GM10248 (cell line): ENCODE results near the gene EDAR.

Experiments
- CTCF ChIA-PET: fragments of 300-600 bp; sonication (Branson Sonifier 250); formaldehyde crosslinking; extraction: SDS; loops from one replicate; lab custom pipeline; 2021; ENCODE audit warnings: antibody characterized with exemption; lab: Yijun Ruan, JAX
- POLR2A ChIA-PET: fragments of 350-650 bp; sonication (Branson Sonifier 250); formaldehyde crosslinking; extraction: SDS; loops from one replicate; lab custom pipeline; 2020; ENCODE audit warnings: antibody characterized with exemption; lab: Yijun Ruan, JAX
- DNase-seq: peaks from one replicate; pipeline ENCODE4 v3.0.0; 2012; ENCODE audit errors: extremely low spot score
- TF ChIP-seq, protein P1 (sequence below): IDR thresholded peaks from 2 replicates; pipeline ENCODE4 v1.5.1; 2012; ENCODE audit warnings: mild to moderate bottlenecking, low read depth; ENCODE audit errors: extremely low read depth, missing control alignments, control extremely low read depth

Gene EDAR

DNA sequence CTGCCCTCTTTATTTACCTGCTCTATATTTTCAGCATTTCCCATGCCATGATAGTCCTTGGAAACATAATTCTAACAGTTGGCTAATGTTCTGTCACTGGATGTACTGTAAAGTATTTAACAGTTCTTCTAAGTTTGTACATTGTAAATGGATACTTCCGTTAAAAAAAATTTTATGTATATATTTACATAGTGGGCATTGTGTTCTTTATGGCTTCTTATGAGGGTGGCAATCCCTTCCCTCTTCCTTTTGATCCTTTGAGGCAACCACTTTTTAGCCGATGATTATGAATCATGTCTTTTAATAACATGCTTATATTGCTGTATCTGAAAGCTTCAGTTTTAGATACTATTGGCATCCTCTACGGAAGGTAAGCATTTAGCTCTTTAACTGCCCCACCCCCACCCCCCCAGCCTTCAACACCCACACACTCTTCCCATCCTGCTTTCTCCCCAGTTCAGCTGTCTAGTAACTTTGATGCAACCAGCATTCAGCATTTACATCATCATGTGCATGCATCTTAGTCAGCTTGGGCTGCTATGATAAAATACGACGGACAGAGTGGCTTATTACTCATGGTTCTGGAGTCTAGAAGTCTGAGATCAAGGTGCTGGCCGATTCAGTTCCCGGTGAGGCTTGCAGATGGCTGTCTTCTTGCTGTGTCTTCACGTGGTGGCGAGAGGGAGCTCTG is 21.0 kb upstream of the EDAR start:
- DNase-seq = no peak
- TF ChIP-seq, protein P1, sequence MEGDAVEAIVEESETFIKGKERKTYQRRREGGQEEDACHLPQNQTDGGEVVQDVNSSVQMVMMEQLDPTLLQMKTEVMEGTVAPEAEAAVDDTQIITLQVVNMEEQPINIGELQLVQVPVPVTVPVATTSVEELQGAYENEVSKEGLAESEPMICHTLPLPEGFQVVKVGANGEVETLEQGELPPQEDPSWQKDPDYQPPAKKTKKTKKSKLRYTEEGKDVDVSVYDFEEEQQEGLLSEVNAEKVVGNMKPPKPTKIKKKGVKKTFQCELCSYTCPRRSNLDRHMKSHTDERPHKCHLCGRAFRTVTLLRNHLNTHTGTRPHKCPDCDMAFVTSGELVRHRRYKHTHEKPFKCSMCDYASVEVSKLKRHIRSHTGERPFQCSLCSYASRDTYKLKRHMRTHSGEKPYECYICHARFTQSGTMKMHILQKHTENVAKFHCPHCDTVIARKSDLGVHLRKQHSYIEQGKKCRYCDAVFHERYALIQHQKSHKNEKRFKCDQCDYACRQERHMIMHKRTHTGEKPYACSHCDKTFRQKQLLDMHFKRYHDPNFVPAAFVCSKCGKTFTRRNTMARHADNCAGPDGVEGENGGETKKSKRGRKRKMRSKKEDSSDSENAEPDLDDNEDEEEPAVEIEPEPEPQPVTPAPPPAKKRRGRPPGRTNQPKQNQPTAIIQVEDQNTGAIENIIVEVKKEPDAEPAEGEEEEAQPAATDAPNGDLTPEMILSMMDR = no peak
- ChIA-PET CTCF (interaction anchor here (1.2 kb wide), 1 partner anchor 12 kb away, joined by 3 read pairs; no protein-coding TSS in a partner anchor), POLR2A (interaction anchor here (0.7 kb wide), 1 partner anchor 202 kb away, joined by 6 read pairs; no protein-coding TSS in a partner anchor)

GRCh38 chr2:109006971-109007370 is 18.0 kb upstream of the EDAR start:
- no peak for DNase-seq
- ChIA-PET POLR2A (no interaction called here), CTCF (no interaction called here)
- TF ChIP-seq, protein P1 = no peak

- DNase-seq = no peak
- ChIA-PET POLR2A (no interaction called here), CTCF (interaction anchor here (0.9 kb wide), 1 partner anchor 21 kb away, joined by 3 read pairs; no protein-coding TSS in a partner anchor)
- TF ChIP-seq, protein P1 = no peak
Observed at GRCh38 chr2:109005686-109006204, 16.7 kb upstream of the EDAR start.

- ChIA-PET POLR2A (no interaction called here), CTCF (interaction anchor here (1.2 to 1.9 kb wide), 3 partner anchors 8 to 24 kb away, joined by 3 to 4 read pairs (median 3); no protein-coding TSS in a partner anchor)
- TF ChIP-seq, protein P1 = no peak
- DNase-seq = no peak
Observed at GRCh38 chr2:109001201-109001600, 12.2 kb upstream of the EDAR start.

DNA sequence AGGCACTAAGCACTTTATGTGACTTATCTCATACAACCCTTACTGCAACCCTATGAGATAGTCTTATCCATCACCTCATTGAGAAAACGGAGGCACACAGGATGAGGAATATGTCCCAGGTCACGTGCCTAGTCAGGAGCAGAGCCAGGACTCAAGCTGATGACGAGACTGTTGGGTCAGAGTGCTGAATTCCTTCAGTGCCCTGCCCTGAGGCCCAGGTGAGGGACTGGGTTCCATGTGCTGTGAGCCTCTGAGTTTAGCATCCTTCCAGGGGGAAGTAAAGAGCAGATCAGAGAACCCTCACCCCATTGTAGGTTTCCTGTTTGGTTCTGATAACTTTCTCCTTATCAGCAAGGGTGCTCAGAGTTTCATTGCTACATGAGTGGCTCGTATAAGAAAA is 11.7 kb upstream of the EDAR start:
- TF ChIP-seq, protein P1 = no peak
- CTCF ChIA-PET = interaction anchor here (1.3 to 1.9 kb wide), 2 partner anchors 7 to 15 kb away, joined by 3 to 4 read pairs; no protein-coding TSS in a partner anchor
- DNase-seq = no peak
- POLR2A ChIA-PET = no interaction called here

- no peak for DNase-seq
- CTCF ChIA-PET = interaction anchor here (1.3 kb wide), 1 partner anchor 11 kb away, joined by 3 read pairs; no protein-coding TSS in a partner anchor
- POLR2A ChIA-PET = no interaction called here
- TF ChIP-seq, protein P1 = no peak
Observed at GRCh38 chr2:108998911-108999310, 9.9 kb upstream of the EDAR start.
